AG04450 (cell line): ENCODE data around the gene CLSTN1. TPM values are rescaled to one million over a fixed set of nuclear protein-coding genes. Genes with fewer than 3 reads are reported as not detected.

ENCODE experiments used
- CTCF ChIA-PET: fragments of 300-600, 350-600 bp; formaldehyde crosslinking; extraction: SDS; loops from one replicate; lab custom pipeline; 2022; ENCODE audit warnings: antibody characterized with exemption, inconsistent platforms; lab: Charles Lee
- POLR2A ChIA-PET: fragments of 350-600 bp; formaldehyde crosslinking; extraction: SDS; loops from one replicate; lab custom pipeline; 2021; ENCODE audit warnings: antibody characterized with exemption, inconsistent platforms; lab: Yijun Ruan, JAX
- DNase-seq: peaks from one replicate; pipeline ENCODE4 v3.0.0-alpha.2; 2011; ENCODE audit warnings: low read depth, low spot score
- H3K27ac ChIP-seq: one replicate; pipeline ENCODE4 v1.5.1; 2012; ENCODE audit warnings: low read depth, low read length, control low read depth
- H3K27me3 ChIP-seq: one replicate; pipeline ENCODE4 v1.6.0; 2012; ENCODE audit warnings: low read length; ENCODE audit not compliant: control insufficient read depth, insufficient read depth
- H3K4me3 ChIP-seq: 2 replicates; pipeline ENCODE4 v1.5.1; 2011; ENCODE audit warnings: mild to moderate bottlenecking, low read depth, low read length, control low read depth
- H3K9me3 ChIP-seq: 2 replicates; pipeline ENCODE4 v1.5.1; 2012; ENCODE audit warnings: low read length; ENCODE audit not compliant: control insufficient read depth, insufficient read depth
- polyA plus RNA-seq: library from polyadenylated mRNA; depleted of rRNA; stranded (reverse); fragments of >200 nt; gene quantifications from 2 replicates; pipeline ENCODE4 v1.2.3, GENCODE V29; 2011
- TF ChIP-seq, protein P1 (sequence below): IDR thresholded peaks from 2 replicates; pipeline ENCODE4 v1.5.1; 2011; ENCODE audit warnings: low read depth, low read length, control low read depth, inconsistent platforms

CLSTN1 gene
- polyA plus RNA-seq, 1 experiment: 35.2 TPM

DNA sequence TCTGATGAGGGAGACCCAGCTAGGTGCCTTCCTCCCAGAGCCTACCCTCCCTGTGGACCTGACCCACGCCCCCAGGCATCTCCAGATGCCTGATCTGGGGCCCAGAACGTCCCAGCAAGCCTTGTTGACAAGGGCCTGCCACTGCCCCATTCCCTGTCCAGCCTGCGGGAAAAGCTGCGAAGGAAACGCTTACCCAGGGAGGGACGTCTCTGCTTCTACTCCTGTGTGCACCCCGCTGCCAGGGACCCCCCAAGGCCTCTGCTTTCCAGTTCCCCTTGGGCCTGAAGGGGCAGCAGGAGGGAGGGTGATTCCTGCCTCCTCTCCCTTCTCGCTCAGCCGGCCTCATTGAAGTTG is 11.6 kb upstream of the CLSTN1 start:
- no peak for DNase-seq
- ChIA-PET CTCF (no interaction called here), POLR2A (no interaction called here)
- Histone ChIP-seq H3K4me3 (no peak overlapping the region), H3K27me3 (no peaks in the 10 kb centered on the region), H3K27ac (no peak overlapping the region), H3K9me3 (no peaks in the 10 kb centered on the region)
- TF ChIP-seq, protein P1, sequence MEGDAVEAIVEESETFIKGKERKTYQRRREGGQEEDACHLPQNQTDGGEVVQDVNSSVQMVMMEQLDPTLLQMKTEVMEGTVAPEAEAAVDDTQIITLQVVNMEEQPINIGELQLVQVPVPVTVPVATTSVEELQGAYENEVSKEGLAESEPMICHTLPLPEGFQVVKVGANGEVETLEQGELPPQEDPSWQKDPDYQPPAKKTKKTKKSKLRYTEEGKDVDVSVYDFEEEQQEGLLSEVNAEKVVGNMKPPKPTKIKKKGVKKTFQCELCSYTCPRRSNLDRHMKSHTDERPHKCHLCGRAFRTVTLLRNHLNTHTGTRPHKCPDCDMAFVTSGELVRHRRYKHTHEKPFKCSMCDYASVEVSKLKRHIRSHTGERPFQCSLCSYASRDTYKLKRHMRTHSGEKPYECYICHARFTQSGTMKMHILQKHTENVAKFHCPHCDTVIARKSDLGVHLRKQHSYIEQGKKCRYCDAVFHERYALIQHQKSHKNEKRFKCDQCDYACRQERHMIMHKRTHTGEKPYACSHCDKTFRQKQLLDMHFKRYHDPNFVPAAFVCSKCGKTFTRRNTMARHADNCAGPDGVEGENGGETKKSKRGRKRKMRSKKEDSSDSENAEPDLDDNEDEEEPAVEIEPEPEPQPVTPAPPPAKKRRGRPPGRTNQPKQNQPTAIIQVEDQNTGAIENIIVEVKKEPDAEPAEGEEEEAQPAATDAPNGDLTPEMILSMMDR: no peak

DNA sequence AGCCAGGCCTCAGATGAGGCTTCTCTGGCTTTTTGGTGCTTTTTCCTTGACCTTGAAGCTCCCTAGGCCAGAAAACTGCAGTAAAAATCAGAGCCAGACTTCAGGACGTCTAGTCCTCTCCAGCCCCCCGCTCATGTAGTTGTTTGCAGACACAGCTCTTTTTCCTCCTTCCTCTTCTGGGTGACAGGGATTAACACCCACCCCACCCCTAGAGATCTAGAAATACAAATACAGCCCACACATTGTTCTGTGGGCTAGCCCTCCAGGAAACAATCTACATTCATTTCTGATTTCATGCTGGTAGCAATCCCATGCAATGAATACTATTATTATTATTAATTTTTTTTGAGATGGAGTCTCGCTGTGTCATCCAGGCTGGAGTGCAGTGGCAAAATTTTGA is 9.9 kb upstream of the CLSTN1 start:
- POLR2A ChIA-PET: no interaction called here
- DNase-seq: no peak
- H3K27me3 ChIP-seq: no peaks in the 10 kb centered on the region
- no peak overlapping the region for H3K27ac ChIP-seq
- H3K9me3 ChIP-seq: no peaks in the 10 kb centered on the region
- CTCF ChIA-PET: interaction anchor here (0.7 kb wide), 1 partner anchor 16 kb away, joined by 6 read pairs; no protein-coding TSS in a partner anchor
- no peak overlapping the region for H3K4me3 ChIP-seq
- TF ChIP-seq, protein P1: no peak

DNA sequence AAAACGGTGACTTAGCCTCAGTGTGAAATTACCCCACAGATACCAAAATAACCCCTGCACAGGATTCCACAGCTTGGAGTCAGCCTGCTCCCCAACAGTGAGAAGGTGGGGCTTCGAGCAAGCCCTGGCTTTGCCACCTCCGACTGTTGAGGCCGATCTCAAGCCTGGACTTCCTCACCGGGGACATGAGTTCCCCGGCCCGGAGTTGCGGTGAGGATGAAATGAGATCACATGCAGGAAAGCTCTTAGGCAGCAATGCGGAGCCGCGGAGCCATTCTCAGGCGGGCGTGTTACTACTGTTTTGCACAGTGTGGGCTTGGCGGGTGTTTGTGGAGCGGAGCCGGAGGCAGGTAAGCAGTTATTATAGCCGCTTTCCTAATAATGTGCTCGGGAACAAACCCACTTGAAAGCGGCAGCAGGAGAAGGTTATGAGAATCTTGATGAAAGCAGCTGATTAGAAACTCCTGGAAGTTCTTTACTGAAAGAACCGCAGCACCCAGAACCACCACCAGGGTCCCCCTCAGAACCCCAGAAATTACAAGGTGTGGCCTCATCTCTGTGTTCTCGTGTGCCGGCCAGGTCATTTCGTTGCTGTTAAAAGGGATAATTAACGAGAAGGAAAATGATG is 3.9 kb upstream of the CLSTN1 start:
- CTCF ChIA-PET: interaction anchor here (1.1 kb wide), 1 partner anchor 47 kb away, joined by 4 read pairs; no protein-coding TSS in a partner anchor
- H3K4me3 ChIP-seq: no peak overlapping the region

GRCh38 chr1:9826616-9827015 is 2.9 kb upstream of the CLSTN1 start:
- Histone ChIP-seq H3K27ac (no peak overlapping the region), H3K4me3 (no peak overlapping the region), H3K9me3 (no peaks in the 10 kb centered on the region; the same call in 1 of the 2 replicates), H3K27me3 (no peaks in the 10 kb centered on the region)
- DNase-seq: no peak
- ChIA-PET CTCF (interaction anchor here (0.7 to 1.1 kb wide), 3 partner anchors 42 to 110 kb away, joined by 3 to 5 read pairs (median 4); no protein-coding TSS in a partner anchor), POLR2A (no interaction called here)
- TF ChIP-seq, protein P1: no peak

More for the DNA sequence above, 3.9 kb upstream of the CLSTN1 start:
- DNase-seq: no peak
- Histone ChIP-seq H3K27ac (no peak overlapping the region), H3K27me3 (no peaks in the 10 kb centered on the region), H3K9me3 (no peaks in the 10 kb centered on the region; the same call in 1 of the 2 replicates)
- TF ChIP-seq, protein P1: peak; percentile 47
- POLR2A ChIA-PET: interaction anchor here (0.6 to 0.7 kb wide), 3 partner anchors 12 to 120 kb away, joined by 4 to 9 read pairs (median 5); no protein-coding TSS in a partner anchor

DNA sequence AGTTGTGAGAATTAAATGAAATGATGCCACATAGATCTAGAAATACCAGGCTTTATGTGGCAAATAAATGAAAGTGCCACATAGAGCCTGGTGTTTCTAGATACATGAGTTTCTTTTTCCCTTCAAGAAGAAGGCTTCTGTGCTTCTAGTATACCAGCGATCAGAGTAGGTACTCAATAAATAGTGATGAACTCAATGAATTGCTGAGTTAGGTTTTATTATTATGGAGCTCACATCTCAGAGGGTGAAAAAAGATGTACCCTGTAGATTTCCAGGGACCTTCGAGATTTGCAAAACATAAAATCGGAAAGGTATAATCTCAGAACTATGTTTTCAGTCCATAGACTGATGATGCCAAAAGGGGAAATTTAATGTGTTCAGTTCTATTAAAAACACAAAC is 2.3 kb upstream of the CLSTN1 start:
- H3K27ac ChIP-seq: no peak overlapping the region
- POLR2A ChIA-PET: interaction anchor here (0.6 kb wide), 1 partner anchor 244 kb away, joined by 4 read pairs; no protein-coding TSS in a partner anchor
- CTCF ChIA-PET: interaction anchor here (1.0 kb wide), 1 partner anchor 42 kb away, joined by 3 read pairs; no protein-coding TSS in a partner anchor
- DNase-seq: no peak
- TF ChIP-seq, protein P1: no peak
- no peaks in the 10 kb centered on the region for H3K27me3 ChIP-seq
- no peaks in the 10 kb centered on the region; the same call in 1 of the 2 replicates for H3K9me3 ChIP-seq
- H3K4me3 ChIP-seq: no peak overlapping the region
